Activated naive CD8-positive, alpha-beta T cell treated with anti-CD3 and anti-CD28 coated beads for 36 hours (primary cell): Measurements from ENCODE around the gene ASPHD1. TPM values are rescaled to one million over a fixed set of nuclear protein-coding genes. Genes with fewer than 3 reads are reported as not detected.
"Not testable (repeated sequence)": the region's sequence is repeated elsewhere in the genome, so short reads cannot be mapped to it uniquely, and the experiment has no call there.

Experiments used
- DNase-seq: peaks from one replicate; pipeline ENCODE4 v3.0.0; 2021
- H3K27ac Mint-ChIP-seq: one replicate; pipeline ENCODE4 v1.8.0; 2022; ENCODE audit warnings: mild to moderate bottlenecking, moderate library complexity, mixed read lengths
- H3K27me3 Mint-ChIP-seq: one replicate; pipeline ENCODE4 v1.8.0; 2022; ENCODE audit warnings: mild to moderate bottlenecking, mixed read lengths
- H3K36me3 Mint-ChIP-seq: one replicate; pipeline ENCODE4 v1.8.0; 2021; ENCODE audit warnings: mild to moderate bottlenecking, mixed read lengths
- H3K4me1 Mint-ChIP-seq: one replicate; pipeline ENCODE4 v1.8.0; 2021; ENCODE audit warnings: mixed read lengths
- H3K4me3 Mint-ChIP-seq: one replicate; pipeline ENCODE4 v1.8.0; 2022; ENCODE audit warnings: mild to moderate bottlenecking, moderate library complexity, mixed read lengths
- H3K9me3 Mint-ChIP-seq: one replicate; pipeline ENCODE4 v1.8.0; 2022; ENCODE audit warnings: mixed read lengths
- total RNA-seq, 2 experiments: library from RNA; stranded (reverse); gene quantifications; one replicate each; pipeline ENCODE4 v1.2.3, GENCODE V29; 2021

The ASPHD1 gene
- total RNA-seq, 2 experiments from 2014 or later: 1.3 to 2.0 TPM

DNA sequence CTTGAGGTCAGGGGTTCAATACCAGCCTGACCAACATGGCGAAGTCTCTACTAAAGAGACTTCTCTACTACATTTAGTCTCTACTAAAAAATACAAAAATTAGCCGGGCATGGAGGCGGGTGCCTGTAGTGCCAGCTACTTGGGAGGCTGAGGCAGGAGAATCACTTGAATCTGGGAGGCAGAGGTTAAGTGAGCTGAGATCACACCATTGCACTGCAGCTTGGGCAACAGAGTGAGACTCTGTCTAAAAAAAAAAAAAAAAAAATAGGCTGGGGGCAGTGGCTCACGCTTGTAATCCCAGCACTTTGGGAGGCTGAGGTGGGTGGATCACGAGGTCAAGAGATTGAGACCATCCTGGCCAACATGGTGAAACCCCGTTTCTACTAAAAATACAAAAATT, 9.6 kb downstream of the ASPHD1 start:
- H3K27ac Mint-ChIP-seq, DNase-seq, H3K4me1 Mint-ChIP-seq, H3K27me3 Mint-ChIP-seq, H3K36me3 Mint-ChIP-seq, H3K4me3 Mint-ChIP-seq, H3K9me3 Mint-ChIP-seq: not testable (repeated sequence)

DNA sequence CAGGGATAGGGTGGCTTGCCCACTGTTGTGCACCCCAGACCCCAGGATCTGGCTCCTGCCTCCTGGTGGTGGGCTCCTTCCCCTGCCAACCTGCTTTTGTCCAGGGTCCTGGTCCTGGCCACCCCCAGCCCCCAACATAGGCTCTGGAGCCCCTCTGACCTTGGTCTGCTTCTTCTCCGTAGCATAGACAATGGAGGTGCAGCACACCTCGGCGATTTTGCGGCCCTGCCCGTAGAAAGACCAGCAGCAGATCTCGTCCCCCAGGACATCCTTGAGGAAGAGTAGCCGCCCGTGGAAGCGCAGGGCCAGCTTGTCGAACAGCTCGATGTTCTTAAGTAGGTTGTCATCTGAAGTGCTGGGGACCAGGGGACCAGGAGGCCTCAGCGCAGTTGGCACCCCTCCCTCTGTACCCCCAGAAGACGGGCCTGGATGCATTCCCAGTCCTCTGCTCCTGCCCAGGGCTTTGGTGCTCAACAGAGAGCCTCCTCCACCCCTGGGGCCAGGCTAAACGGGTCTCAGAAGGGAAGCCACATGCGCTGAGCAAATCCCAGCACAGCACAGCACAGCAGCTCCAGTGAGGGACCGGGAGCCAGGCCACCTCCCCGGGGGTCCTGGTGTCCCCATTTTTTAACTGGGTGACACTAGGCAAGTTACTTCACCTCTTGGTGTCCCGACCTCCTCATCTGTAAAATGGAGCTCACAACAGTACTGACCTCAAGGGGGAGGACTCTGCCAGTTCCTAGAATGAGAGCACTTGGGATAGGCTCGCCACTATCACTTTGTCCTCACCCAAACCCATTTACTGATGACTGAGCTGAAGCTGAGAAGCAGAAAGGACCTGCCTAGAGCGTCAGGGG, 10.8 kb downstream of the ASPHD1 start:
- Mint-ChIP-seq H3K4me3 (no peak overlapping the region), H3K36me3 (peaks cover 6% of the 10 kb centered on the region), H3K27ac (no peak overlapping the region), H3K27me3 (no peaks in the 10 kb centered on the region), H3K9me3 (no peaks in the 10 kb centered on the region), H3K4me1 (peaks cover 5% of the 10 kb centered on the region)
- DNase-seq: no peak

- Mint-ChIP-seq H3K27me3 (no peaks in the 10 kb centered on the region), H3K4me3 (no peak overlapping the region), H3K4me1 (peaks cover 9% of the 10 kb centered on the region), H3K36me3 (peaks cover 10% of the 10 kb centered on the region), H3K27ac (no peak overlapping the region), H3K9me3 (no peaks in the 10 kb centered on the region)
- DNase-seq: no peak
Observed at GRCh38 chr16:29911676-29912010, 11.4 kb downstream of the ASPHD1 start.

DNA sequence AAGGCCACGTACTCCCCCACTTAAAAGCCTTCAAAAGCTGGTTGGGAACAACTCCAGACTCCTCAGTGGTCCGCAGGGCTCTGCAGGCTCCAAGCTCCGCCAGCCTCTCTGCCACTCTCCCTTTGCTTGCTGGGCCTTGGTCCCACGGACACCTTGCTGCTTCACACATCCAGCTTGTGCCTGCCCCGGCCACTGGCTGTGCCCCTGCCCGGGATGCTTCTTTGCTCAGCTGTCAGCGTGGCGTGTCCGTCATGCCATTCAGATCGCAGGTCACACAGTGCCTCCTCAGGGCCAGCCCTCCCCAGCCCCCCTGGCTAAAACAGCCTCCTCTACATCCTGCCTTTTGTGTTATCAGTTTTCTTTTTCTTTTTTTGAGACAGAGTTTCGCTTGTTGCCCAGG, 11.8 kb downstream of the ASPHD1 start:
- Mint-ChIP-seq H3K27me3 (no peaks in the 10 kb centered on the region), H3K36me3 (peaks cover 15% of the 10 kb centered on the region), H3K4me3 (peak overlapping the region; percentile 63)

GRCh38 chr16:29913514-29913913, 13.2 kb downstream of the ASPHD1 start:
- Mint-ChIP-seq H3K4me1 (peaks cover 9% of the 10 kb centered on the region), H3K36me3 (peaks cover 17% of the 10 kb centered on the region), H3K27ac (no peak overlapping the region), H3K27me3 (no peaks in the 10 kb centered on the region), H3K9me3 (no peaks in the 10 kb centered on the region), H3K4me3 (no peak overlapping the region)
- DNase-seq: no peak

More for the DNA sequence above, 11.8 kb downstream of the ASPHD1 start:
- Mint-ChIP-seq H3K27ac (no peak overlapping the region), H3K9me3 (no peaks in the 10 kb centered on the region), H3K4me1 (peaks cover 9% of the 10 kb centered on the region)
- DNase-seq: no peak

DNA sequence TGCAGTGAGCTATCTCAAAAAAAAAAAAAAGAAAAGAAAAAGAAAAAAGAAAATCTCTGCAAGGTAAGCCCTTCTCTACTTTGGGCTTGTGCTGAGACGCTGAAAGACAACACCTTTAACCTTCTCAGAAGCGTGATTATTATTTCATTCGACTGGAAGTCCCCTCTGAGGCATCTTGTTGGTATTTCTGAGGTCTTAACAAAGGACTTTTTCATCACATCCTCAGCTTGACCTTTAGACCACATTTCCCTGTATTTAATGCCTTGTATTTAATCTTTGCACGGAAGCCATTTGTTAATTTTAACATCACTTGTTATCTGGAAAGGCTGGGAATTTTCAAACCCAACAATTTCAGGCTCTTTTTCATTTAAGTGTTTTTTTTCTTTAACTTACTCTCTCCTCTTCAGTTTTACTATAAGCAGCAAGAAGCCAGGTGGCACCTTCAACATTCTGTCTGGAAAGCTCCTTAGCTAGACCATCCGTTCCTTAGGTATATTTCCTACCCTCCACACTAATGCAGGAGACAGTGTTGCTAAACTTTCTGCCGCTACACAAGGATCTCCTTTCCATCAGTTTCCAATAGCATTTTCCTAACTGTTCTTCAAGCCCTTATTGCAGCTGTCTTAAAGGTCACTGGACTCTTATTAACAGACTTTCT, 15.4 kb downstream of the ASPHD1 start:
- H3K4me3 Mint-ChIP-seq: no peak overlapping the region
- H3K4me1 Mint-ChIP-seq: peaks cover 13% of the 10 kb centered on the region
- no peaks in the 10 kb centered on the region for H3K27me3 Mint-ChIP-seq
- H3K9me3 Mint-ChIP-seq: no peaks in the 10 kb centered on the region
- H3K27ac Mint-ChIP-seq: no peak overlapping the region
- no peak for DNase-seq
- H3K36me3 Mint-ChIP-seq: peaks cover 20% of the 10 kb centered on the region

GRCh38 chr16:29916979-29917378, 16.7 kb downstream of the ASPHD1 start:
- Mint-ChIP-seq H3K27ac (no peak overlapping the region), H3K27me3 (no peaks in the 10 kb centered on the region), H3K4me1 (peaks cover 17% of the 10 kb centered on the region), H3K36me3 (peaks cover 25% of the 10 kb centered on the region), H3K4me3 (no peak overlapping the region), H3K9me3 (no peaks in the 10 kb centered on the region)
- no peak for DNase-seq

DNA sequence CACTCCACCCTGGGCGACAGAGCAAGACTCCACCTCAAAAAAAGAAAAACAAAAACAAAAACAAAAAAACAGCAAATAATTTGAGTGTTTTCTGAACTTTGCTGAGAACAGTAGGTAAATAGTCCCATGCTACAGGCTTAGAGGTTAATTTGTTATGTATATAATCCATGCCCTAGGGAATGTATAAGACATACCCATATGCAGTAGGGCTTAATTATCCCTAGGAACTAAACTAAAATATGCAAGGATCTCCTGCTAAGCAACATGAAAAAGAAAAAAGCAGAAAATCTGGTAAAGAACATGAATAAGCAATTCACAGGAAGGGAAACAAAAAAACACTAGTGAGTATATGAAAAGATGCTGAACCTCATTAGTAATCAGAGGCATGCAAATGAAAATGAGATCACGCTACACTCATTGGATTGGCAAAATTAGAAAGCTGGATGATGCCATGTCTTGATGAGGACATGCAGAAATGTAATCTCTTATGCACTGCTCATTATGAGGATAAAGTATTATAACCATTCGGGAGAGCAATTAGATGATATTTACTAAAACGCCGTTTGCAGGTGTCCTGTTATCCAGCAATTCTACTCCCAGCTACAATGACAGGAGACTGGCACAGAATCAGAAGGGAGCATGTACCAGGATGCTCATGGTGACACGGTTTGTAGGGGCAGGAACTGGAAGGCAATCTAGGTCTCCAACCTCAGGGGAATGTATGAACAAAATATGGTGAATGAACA, 20.2 kb downstream of the ASPHD1 start:
- H3K4me1 Mint-ChIP-seq: peaks cover 36% of the 10 kb centered on the region
- no peaks in the 10 kb centered on the region for H3K27me3 Mint-ChIP-seq
- no peak overlapping the region for H3K27ac Mint-ChIP-seq
- H3K4me3 Mint-ChIP-seq: no peak overlapping the region
- peaks cover 29% of the 10 kb centered on the region for H3K36me3 Mint-ChIP-seq
- DNase-seq: no peak
- H3K9me3 Mint-ChIP-seq: no peaks in the 10 kb centered on the region

DNA sequence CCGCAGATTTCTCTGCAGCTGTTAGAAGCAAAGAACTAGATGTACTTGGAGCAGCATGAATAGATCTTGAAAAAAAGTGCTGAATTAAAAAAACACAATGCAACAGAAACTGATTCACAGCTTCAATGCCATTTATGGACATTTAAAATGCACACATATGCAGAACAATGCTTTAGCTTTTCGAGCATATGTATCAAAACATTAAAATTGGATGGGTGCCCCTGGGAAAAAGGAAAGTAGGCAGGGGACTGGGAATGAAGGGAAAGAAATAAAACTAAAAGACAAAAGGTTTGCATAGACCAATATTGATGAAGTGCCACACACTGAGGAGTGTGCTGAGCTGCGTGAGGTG, 20.7 kb downstream of the ASPHD1 start:
- peaks cover 31% of the 10 kb centered on the region for H3K36me3 Mint-ChIP-seq
- H3K4me1 Mint-ChIP-seq: peaks cover 31% of the 10 kb centered on the region
- DNase-seq: no peak
- H3K4me3 Mint-ChIP-seq: no peak overlapping the region
- no peaks in the 10 kb centered on the region for H3K9me3 Mint-ChIP-seq
- H3K27me3 Mint-ChIP-seq: no peaks in the 10 kb centered on the region
- no peak overlapping the region for H3K27ac Mint-ChIP-seq

DNA sequence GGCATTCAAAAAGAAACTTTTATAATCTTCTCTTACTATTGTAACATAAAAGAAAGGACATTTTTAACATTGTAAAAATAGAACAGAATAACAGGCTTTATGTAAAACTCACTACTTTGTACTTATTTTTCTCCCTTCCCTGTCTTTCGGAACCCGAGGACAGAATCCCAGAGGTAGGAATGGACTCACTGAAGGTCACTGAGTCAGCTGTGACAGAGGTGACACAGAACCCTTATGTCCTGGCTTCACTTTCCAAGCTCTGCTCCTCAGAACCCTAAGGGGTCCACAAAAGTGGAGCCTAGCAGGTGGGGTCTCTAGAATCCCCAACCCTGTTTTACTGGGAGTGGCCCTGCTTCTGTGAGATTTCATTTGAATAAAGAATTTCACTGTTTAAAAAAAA, 22.0 kb downstream of the ASPHD1 start:
- Mint-ChIP-seq H3K9me3 (no peaks in the 10 kb centered on the region), H3K4me1 (peaks cover 39% of the 10 kb centered on the region), H3K36me3 (peaks cover 22% of the 10 kb centered on the region), H3K27ac (no peak overlapping the region), H3K4me3 (no peak overlapping the region), H3K27me3 (no peaks in the 10 kb centered on the region)
- no peak for DNase-seq

GRCh38 chr16:29922986-29923501, 22.8 kb downstream of the ASPHD1 start:
- no peak for DNase-seq
- Mint-ChIP-seq H3K36me3 (peaks cover 20% of the 10 kb centered on the region), H3K4me1 (peaks cover 42% of the 10 kb centered on the region), H3K27ac (no peak overlapping the region), H3K4me3 (no peak overlapping the region), H3K9me3 (no peaks in the 10 kb centered on the region), H3K27me3 (no peaks in the 10 kb centered on the region)

DNA sequence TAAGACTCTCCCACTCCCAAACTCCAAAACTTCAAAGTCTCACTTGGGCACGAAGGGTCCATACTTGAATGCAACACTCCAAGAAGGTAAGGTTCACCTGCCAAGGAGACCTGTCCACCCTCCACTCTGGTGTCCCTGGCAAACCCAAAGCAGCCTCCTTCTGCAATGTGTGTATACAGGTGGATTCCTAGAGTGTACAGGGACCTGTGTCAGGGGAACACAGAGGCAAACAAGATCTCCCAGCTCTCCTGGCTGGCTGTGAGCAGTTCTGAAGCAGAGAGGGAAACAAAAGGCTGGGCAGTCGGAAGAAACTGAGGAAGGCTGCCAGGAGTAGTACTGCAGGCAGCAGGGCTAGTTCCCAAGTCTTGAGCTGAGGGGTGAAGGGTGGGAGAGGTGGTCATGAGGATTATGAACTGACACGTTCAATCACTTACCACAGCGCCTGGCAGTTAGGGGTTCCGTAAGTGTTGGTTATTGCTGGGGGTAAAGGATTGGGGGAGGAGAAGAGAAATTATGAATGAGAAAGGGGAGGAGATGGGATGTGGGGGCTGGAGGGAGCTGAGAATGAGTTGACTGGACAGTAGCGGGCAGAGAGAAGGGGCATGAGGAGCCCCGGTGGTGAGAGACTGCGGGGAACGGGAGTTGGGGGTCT, 24.9 kb downstream of the ASPHD1 start:
- Mint-ChIP-seq H3K4me1 (peaks cover 42% of the 10 kb centered on the region), H3K36me3 (peaks cover 18% of the 10 kb centered on the region), H3K27ac (peak overlapping the region; percentile 85), H3K9me3 (no peaks in the 10 kb centered on the region), H3K27me3 (no peaks in the 10 kb centered on the region), H3K4me3 (peak overlapping the region; percentile 93)
- no peak for DNase-seq

- Mint-ChIP-seq H3K9me3 (no peaks in the 10 kb centered on the region), H3K36me3 (peaks cover 14% of the 10 kb centered on the region), H3K27ac (peak within 1 kb of the TSS; percentile 96), H3K4me1 (peaks cover 35% of the 10 kb centered on the region), H3K4me3 (peak within 1 kb of the TSS; percentile 93), H3K27me3 (no peaks in the 10 kb centered on the region)
- peak; percentile 94 for DNase-seq
Observed at GRCh38 chr16:29925781-29926710, 25.8 kb downstream of the ASPHD1 start, which contains the start of gene KCTD13. Gene KCTD13 (minus strand): TSS chr16:29926226. CDS start chr16:29926033, 193 bp downstream.

GRCh38 chr16:29926711-29927052, 26.4 kb downstream of the ASPHD1 start:
- Mint-ChIP-seq H3K4me1 (peaks cover 34% of the 10 kb centered on the region), H3K27me3 (no peaks in the 10 kb centered on the region), H3K4me3 (peak overlapping the region; percentile 90), H3K9me3 (no peaks in the 10 kb centered on the region), H3K27ac (peak overlapping the region; percentile 96), H3K36me3 (peaks cover 11% of the 10 kb centered on the region)
- no peak for DNase-seq
